Bone marrow (tissue), 2 donors: ENCODE data around the gene DNAJC18.

Experiments
- DNase-seq, 2 donors: peaks; one replicate each; lab custom pipeline; 2025; lab: John Stamatoyannopoulos, UW

DNAJC18 gene

GRCh38 chr5:139364466-139364865 lies 74.9 kb downstream of the DNAJC18 start:
- DNase-seq, result no peak

GRCh38 chr5:139363937-139364336 lies 75.4 kb downstream of the DNAJC18 start:
- no peak for DNase-seq

- DNase-seq, result no peak
These were observed 77.4 kb downstream of the DNAJC18 start for GRCh38 chr5:139361835-139362429.

GRCh38 chr5:139360384-139360783 lies 78.9 kb downstream of the DNAJC18 start:
- DNase-seq, result no peak
